ENCODE results near the gene GSK3A. TPM values are rescaled to one million over a fixed set of nuclear protein-coding genes. Genes with fewer than 3 reads are reported as not detected.
A peak's percentile ranks its signal among the peaks of the same experiment; 100 is the strongest.

GSK3A gene
- total RNA-seq, 1 donor from 2014 or later: 45.5 TPM

DNA sequence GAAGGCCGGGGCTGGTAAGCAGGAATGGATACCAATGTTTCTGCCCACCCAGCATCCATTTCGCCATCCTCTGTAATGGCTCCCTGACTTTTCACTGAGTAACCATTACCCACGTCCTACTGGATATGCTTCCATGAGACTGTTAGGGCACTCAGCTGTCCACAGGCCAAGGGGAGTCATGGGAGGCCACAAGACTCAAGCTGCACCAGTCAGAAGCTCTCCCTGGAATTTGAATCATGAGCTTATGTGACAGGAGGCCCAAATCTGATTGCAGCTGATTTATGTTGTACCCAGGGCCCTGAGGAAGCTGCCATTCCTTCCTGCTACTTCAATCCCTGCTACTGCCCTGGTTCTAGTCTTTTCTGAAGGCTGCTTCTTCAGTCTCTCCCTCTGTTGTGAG is 53.3 kb downstream of the GSK3A start:
- TF ChIP-seq, protein P1, sequence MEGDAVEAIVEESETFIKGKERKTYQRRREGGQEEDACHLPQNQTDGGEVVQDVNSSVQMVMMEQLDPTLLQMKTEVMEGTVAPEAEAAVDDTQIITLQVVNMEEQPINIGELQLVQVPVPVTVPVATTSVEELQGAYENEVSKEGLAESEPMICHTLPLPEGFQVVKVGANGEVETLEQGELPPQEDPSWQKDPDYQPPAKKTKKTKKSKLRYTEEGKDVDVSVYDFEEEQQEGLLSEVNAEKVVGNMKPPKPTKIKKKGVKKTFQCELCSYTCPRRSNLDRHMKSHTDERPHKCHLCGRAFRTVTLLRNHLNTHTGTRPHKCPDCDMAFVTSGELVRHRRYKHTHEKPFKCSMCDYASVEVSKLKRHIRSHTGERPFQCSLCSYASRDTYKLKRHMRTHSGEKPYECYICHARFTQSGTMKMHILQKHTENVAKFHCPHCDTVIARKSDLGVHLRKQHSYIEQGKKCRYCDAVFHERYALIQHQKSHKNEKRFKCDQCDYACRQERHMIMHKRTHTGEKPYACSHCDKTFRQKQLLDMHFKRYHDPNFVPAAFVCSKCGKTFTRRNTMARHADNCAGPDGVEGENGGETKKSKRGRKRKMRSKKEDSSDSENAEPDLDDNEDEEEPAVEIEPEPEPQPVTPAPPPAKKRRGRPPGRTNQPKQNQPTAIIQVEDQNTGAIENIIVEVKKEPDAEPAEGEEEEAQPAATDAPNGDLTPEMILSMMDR (IDR thresholded peaks at IDR 0.05; ENCODE audit: unreplicated experiment): no peak
- H3K36me3 Mint-ChIP-seq: no peaks in the 10 kb centered on the region
- no peak for DNase-seq (ENCODE audit: low spot score in 2 of 2, unreplicated experiment in 2 of 2)
- peaks cover 58% of the 10 kb centered on the region for H3K27me3 Mint-ChIP-seq (ENCODE audit: low read depth)
- H3K27ac Mint-ChIP-seq: no peak overlapping the region
- no peaks in the 10 kb centered on the region for H3K4me1 Mint-ChIP-seq
- H3K4me3 Mint-ChIP-seq: no peak overlapping the region
- peaks cover 9% of the 10 kb centered on the region for H3K9me3 Mint-ChIP-seq

DNA sequence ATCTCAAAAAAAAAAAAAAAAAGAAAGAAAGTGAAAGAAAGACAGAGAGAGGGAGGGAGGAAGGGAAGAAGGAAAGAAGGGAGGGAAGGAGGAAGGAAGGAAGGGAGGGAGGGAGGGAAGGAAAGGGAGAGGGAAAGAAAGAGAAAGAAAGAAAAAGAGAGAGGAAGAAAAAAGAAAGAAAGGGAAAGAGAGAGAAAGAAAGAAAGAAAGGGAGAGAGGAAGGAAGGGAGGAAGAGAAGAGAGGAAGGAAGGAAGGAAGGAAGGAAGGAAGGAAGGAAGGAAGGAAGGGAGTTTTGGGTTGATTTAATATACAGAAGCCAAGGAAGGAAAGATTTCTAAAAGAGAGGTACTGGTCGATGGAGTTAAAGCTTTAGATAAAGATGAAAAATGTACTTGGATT is 53.7 kb downstream of the GSK3A start:
- Mint-ChIP-seq H3K27me3 (ENCODE audit: low read depth) (peaks cover 57% of the 10 kb centered on the region), H3K4me3 (no peak overlapping the region), H3K27ac (no peak overlapping the region), H3K4me1 (no peaks in the 10 kb centered on the region), H3K9me3 (peaks cover 6% of the 10 kb centered on the region), H3K36me3 (no peaks in the 10 kb centered on the region)
- TF ChIP-seq, protein P1 (IDR thresholded peaks at IDR 0.05; ENCODE audit: unreplicated experiment): no peak
- no peak for DNase-seq (ENCODE audit: low spot score in 2 of 2, unreplicated experiment in 2 of 2)

DNA sequence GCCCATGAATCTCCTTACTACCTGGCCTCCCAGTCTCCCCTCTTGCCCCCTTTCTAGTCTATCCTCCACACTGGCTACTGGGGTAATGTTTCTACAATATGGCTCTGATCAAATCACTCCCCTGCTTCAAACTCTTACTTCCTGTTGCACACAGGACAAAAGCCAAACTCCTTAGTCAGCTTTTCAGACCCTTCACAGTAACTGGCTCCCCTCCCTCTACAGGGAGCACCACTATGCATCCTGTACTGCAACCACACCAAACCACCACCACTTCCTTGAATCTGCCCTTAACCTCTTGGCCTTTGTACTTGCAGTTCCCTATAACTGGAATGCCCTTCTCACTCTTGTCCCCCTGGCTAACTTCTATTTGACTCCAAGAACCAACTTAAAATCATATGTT is 57.1 kb downstream of the GSK3A start:
- TF ChIP-seq, protein P1 (IDR thresholded peaks at IDR 0.05; ENCODE audit: unreplicated experiment): no peak
- DNase-seq (ENCODE audit: low spot score in 2 of 2, unreplicated experiment in 2 of 2): no peak
- H3K4me1 Mint-ChIP-seq: no peaks in the 10 kb centered on the region
- H3K9me3 Mint-ChIP-seq: no peaks in the 10 kb centered on the region
- H3K27me3 Mint-ChIP-seq (ENCODE audit: low read depth): peaks cover 50% of the 10 kb centered on the region
- H3K36me3 Mint-ChIP-seq: no peaks in the 10 kb centered on the region
- no peak overlapping the region for H3K27ac Mint-ChIP-seq
- H3K4me3 Mint-ChIP-seq: no peak overlapping the region

DNA sequence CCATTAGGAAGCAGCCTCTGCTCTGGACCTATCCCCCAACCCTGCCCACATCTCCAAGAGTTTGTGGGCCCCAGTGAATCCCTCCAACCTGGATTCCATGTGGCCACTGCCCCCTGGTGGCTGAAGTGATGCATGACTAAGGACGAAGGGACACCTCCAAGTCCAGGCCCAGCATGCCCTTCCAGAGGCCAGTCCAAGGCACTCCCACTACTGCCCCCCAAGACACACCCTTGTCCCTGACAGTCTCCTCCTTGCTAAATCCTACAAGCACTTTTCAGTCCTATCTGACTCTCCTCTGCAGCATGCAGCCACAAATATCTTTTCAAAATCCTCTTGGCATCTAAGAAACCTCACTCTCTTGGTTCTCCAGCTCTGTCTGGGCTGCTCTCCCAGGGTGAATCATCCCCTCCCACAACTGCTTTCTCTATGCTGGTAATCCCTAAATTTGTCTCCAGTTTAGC is 58.0 kb downstream of the GSK3A start:
- no peak overlapping the region for H3K27ac Mint-ChIP-seq
- H3K4me1 Mint-ChIP-seq: no peaks in the 10 kb centered on the region
- DNase-seq (ENCODE audit: low spot score in 2 of 2, unreplicated experiment in 2 of 2): peak; percentile 58 to 79
- peaks cover 45% of the 10 kb centered on the region for H3K27me3 Mint-ChIP-seq (ENCODE audit: low read depth)
- TF ChIP-seq, protein P1 (IDR thresholded peaks at IDR 0.05; ENCODE audit: unreplicated experiment): peak; percentile 97
- no peaks in the 10 kb centered on the region for H3K36me3 Mint-ChIP-seq
- no peak overlapping the region for H3K4me3 Mint-ChIP-seq
- H3K9me3 Mint-ChIP-seq: no peaks in the 10 kb centered on the region

Other genes with a start within 250 kb of the GSK3A start
- gene ATP1A3, start 248.4 kb downstream of the GSK3A start, total RNA-seq: 0.45 TPM in 1 of 3 replicates, not detected in the others
- 38.3 to 39.9 TPM (median 39.2 TPM) in 3 replicates for gene GRIK5, start 172.4 kb downstream of the GSK3A start, total RNA-seq
- 20.8 to 21.9 TPM (median 21.3 TPM) in 3 replicates for gene ZNF574, start 166.4 kb downstream of the GSK3A start, total RNA-seq
- gene POU2F2, start 110.2 kb downstream of the GSK3A start, total RNA-seq: 0.65 to 0.93 TPM (median 0.66 TPM) in 3 replicates
- gene DEDD2, start 24.9 kb downstream of the GSK3A start, total RNA-seq: 21.3 to 24.0 TPM (median 23.7 TPM) in 3 replicates
- gene ZNF526, start 22.3 kb downstream of the GSK3A start, total RNA-seq: 12.3 to 13.4 TPM (median 13.3 TPM) in 3 replicates
- gene ERF, start 12.5 kb upstream of the GSK3A start, total RNA-seq: 90.4 to 106 TPM (median 92.1 TPM) in 3 replicates
- gene CIC, start 26.6 kb upstream of the GSK3A start, total RNA-seq: 84.0 to 90.9 TPM (median 90.8 TPM) in 3 replicates
- 1.3 to 2.0 TPM (median 1.7 TPM) in 3 replicates for gene PRR19, start 59.5 kb upstream of the GSK3A start, total RNA-seq
- gene PAFAH1B3, start 60.0 kb upstream of the GSK3A start, total RNA-seq: 81.2 to 91.0 TPM (median 88.5 TPM) in 3 replicates
- 0.25 to 0.92 TPM (median 0.42 TPM) in 3 replicates for gene TMEM145, start 70.7 kb upstream of the GSK3A start, total RNA-seq
- 54.7 to 58.9 TPM (median 57.1 TPM) in 3 replicates for gene MEGF8, start 83.0 kb upstream of the GSK3A start, total RNA-seq
- 1.5 to 2.1 TPM (median 1.9 TPM) in 3 replicates for gene CNFN, start 147.7 kb upstream of the GSK3A start, total RNA-seq
- gene LIPE, start 184.8 kb upstream of the GSK3A start, total RNA-seq: 8.6 to 10.8 TPM (median 8.8 TPM) in 3 replicates
- gene CXCL17, start 200.3 kb upstream of the GSK3A start, total RNA-seq: not detected in 3 replicates

All from mesothelial cell of epicardium (in vitro differentiated cells).